SJSA1 (cell line): ENCODE data around the gene AQP4. TPM values are rescaled to one million over a fixed set of nuclear protein-coding genes. Genes with fewer than 3 reads are reported as not detected.

ENCODE experiments used
- DNase-seq, 2 experiments: peaks; one replicate each; pipeline ENCODE4 v3.0.0-alpha.2; 2015 to 2020; ENCODE audit warnings: low spot score in 2 of 2, low read depth in 1 of 2
- H3K27ac ChIP-seq: fragments of 250-450 bp; sonication (Bioruptor Pico); 2 replicates; pipeline ENCODE4 v1.5.1; 2020; ENCODE audit warnings: mild to moderate bottlenecking, moderate library complexity
- H3K27me3 ChIP-seq: fragments of 250-450 bp; sonication (Bioruptor Pico); replicated peaks from 2 replicates; pipeline ENCODE4 v1.5.1; 2020; ENCODE audit warnings: mild to moderate bottlenecking, moderate library complexity
- H3K36me3 ChIP-seq: fragments of 250-450 bp; sonication (Bioruptor Pico); 2 replicates; pipeline ENCODE4 v1.5.1; 2020; ENCODE audit warnings: mild to moderate bottlenecking
- H3K4me1 ChIP-seq: fragments of 250-450 bp; sonication (Bioruptor Pico); replicated peaks from 2 replicates; pipeline ENCODE4 v1.6.1; 2021; ENCODE audit warnings: mild to moderate bottlenecking
- H3K4me3 ChIP-seq: fragments of 250-450 bp; sonication (Bioruptor Pico); 2 replicates; pipeline ENCODE4 v1.5.1; 2020; ENCODE audit warnings: mild to moderate bottlenecking
- H3K9me3 ChIP-seq: fragments of 250-450 bp; sonication (Bioruptor Pico); replicated peaks from 2 replicates; pipeline ENCODE4 v1.5.1; 2020; ENCODE audit warnings: mild to moderate bottlenecking
- total RNA-seq: library from RNA; depleted of rRNA; stranded (reverse); fragments of >200 nt; shearing (Covaris generic); gene quantifications from 2 replicates; pipeline ENCODE4 v1.2.3, GENCODE V29; 2014

AQP4 gene
- total RNA-seq, 1 experiment from 2014 or later, result not detected

- no peak overlapping the region for H3K4me3 ChIP-seq
- H3K9me3 ChIP-seq, result no peaks in the 10 kb centered on the region
- H3K4me1 ChIP-seq, result no peaks in the 10 kb centered on the region
- no peaks in the 10 kb centered on the region for H3K27me3 ChIP-seq
- no peaks in the 10 kb centered on the region for H3K36me3 ChIP-seq
- DNase-seq, result no peak
- no peak overlapping the region for H3K27ac ChIP-seq
Measured at GRCh38 chr18:26818461-26818860, 47.0 kb downstream of the AQP4 start.

DNA sequence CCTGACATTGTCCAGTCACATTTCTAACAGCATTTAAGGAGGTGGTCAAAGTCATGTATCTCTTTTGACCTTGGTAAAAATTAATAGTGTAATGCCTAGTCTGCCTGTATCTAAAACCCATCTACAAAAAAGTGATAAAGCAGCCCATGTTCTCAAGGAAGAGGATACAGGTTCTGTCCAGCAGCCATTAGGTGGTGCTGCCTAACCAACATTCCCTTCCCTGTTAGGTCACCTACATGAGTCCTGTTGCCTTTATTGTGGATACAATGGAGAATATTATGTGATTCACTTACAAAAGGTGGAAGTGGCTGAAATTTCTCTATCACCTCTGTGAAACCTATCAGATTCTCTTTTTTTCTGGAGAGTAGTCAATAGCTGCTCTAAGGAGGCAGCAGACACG lies 52.5 kb downstream of the AQP4 start:
- Histone ChIP-seq H3K9me3 (no peaks in the 10 kb centered on the region), H3K27me3 (no peaks in the 10 kb centered on the region), H3K36me3 (no peaks in the 10 kb centered on the region), H3K27ac (no peak overlapping the region), H3K4me3 (no peak overlapping the region), H3K4me1 (no peaks in the 10 kb centered on the region)
- no peak for DNase-seq

- Histone ChIP-seq H3K4me3 (no peak overlapping the region), H3K27me3 (no peaks in the 10 kb centered on the region), H3K9me3 (no peaks in the 10 kb centered on the region), H3K4me1 (no peaks in the 10 kb centered on the region), H3K27ac (no peak overlapping the region), H3K36me3 (no peaks in the 10 kb centered on the region)
- DNase-seq, result no peak
Measured at GRCh38 chr18:26812462-26812861, 53.0 kb downstream of the AQP4 start.

DNA sequence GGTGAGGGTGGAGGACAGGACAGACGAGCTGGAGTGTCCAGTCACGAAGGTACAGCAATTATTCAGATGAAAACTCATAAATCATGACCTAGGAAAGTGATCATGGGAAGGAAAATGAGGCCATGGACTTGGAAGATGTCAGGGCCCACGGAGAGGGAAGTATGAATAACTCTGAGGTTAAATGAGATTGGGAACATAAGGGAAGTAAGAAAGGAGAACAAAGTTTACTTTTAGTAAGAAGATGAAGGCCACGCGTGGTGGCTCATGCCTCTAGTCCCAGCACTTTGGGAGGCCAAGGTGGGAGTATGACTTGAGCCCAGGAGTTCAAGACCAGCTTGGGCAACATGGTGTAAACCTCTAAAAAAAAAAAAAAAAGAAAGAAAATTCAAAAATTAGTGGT lies 56.2 kb downstream of the AQP4 start:
- no peak for DNase-seq
- H3K4me3 ChIP-seq, result no peak overlapping the region
- no peak overlapping the region for H3K27ac ChIP-seq
- H3K9me3 ChIP-seq, result no peaks in the 10 kb centered on the region
- H3K36me3 ChIP-seq, result no peaks in the 10 kb centered on the region
- H3K27me3 ChIP-seq, result 0 out of 2 replicates have a peak, but pooled peaks cover 3% of the 10 kb centered on the region
- no peaks in the 10 kb centered on the region for H3K4me1 ChIP-seq

- H3K4me3 ChIP-seq, result no peak overlapping the region
- no peak for DNase-seq
- H3K36me3 ChIP-seq, result no peaks in the 10 kb centered on the region
- H3K4me1 ChIP-seq, result no peaks in the 10 kb centered on the region
- no peaks in the 10 kb centered on the region for H3K9me3 ChIP-seq
- H3K27me3 ChIP-seq, result 0 out of 2 replicates have a peak, but pooled peaks cover 3% of the 10 kb centered on the region
- no peak overlapping the region for H3K27ac ChIP-seq
Measured at GRCh38 chr18:26806224-26806623, 59.3 kb downstream of the AQP4 start.

GRCh38 chr18:26804519-26804918 lies 61.0 kb downstream of the AQP4 start:
- no peaks in the 10 kb centered on the region for H3K9me3 ChIP-seq
- no peaks in the 10 kb centered on the region for H3K36me3 ChIP-seq
- H3K27me3 ChIP-seq, result 0 out of 2 replicates have a peak, but pooled peaks cover 3% of the 10 kb centered on the region
- no peaks in the 10 kb centered on the region for H3K4me1 ChIP-seq
- no peak for DNase-seq
- H3K27ac ChIP-seq, result no peak overlapping the region
- no peak overlapping the region for H3K4me3 ChIP-seq

- H3K4me3 ChIP-seq, result no peak overlapping the region
- H3K27me3 ChIP-seq, result 0 out of 2 replicates have a peak, but pooled peaks cover 3% of the 10 kb centered on the region
- H3K9me3 ChIP-seq, result no peaks in the 10 kb centered on the region
- H3K4me1 ChIP-seq, result no peaks in the 10 kb centered on the region
- no peak for DNase-seq
- no peak overlapping the region for H3K27ac ChIP-seq
- no peaks in the 10 kb centered on the region for H3K36me3 ChIP-seq
Measured at GRCh38 chr18:26803643-26804042, 61.9 kb downstream of the AQP4 start.

- no peak overlapping the region for H3K27ac ChIP-seq
- no peak overlapping the region for H3K4me3 ChIP-seq
- no peaks in the 10 kb centered on the region for H3K4me1 ChIP-seq
- no peaks in the 10 kb centered on the region for H3K36me3 ChIP-seq
- no peak for DNase-seq
- 0 out of 2 replicates have a peak, but pooled peaks cover 3% of the 10 kb centered on the region for H3K27me3 ChIP-seq
- H3K9me3 ChIP-seq, result no peaks in the 10 kb centered on the region
Measured at GRCh38 chr18:26802330-26803200, 62.9 kb downstream of the AQP4 start.
